ENCODE measurements around the gene CHID1.

The CHID1 gene

DNA sequence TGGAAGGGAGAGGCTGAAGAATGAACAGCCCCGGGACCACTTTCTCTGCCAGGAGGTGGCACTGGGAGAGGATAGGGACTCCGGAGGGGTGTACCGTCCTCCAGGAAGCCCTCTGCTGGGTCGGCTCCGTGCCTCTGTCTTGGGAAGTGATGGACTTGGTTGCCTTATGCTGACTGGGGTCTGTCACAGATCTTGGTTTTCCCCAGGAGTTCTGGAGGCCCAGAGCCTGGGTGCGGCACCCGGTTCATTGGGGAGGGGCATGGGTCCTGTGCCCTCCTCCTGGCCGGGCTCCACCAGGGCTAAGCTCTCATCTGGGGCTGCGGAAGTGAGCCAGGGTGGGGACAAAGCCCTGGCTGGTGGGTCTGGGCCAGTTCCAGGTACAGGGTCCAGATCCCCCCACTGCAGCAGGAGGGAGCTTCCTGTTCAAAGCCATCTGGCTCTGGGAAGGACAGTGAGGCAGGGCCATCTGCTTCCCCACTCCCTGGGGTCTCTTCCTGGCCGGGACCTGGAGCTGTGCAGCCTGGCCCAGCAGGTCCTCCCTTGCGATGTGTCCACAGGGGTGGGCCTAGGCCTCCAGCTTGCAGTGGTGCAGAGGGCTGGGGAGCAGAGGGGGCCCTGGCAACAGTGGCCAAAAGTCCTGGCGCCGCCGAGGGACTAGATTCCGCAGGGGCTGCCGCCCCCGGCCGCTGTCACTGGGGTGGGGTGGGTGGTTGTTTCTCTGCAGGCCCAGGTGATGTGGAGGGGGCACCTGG is 14.0 kb upstream of the CHID1 start:
- ChIA-PET CTCF (interaction anchor here (0.6 to 4.5 kb wide), 26 partner anchors 9 to 126 kb away, joined by 3 to 38 read pairs (median 5); partner anchors contain the start of gene CHID1), POLR2A (interaction anchor here (1.3 kb wide), 1 partner anchor 80 kb away, joined by 4 read pairs; no protein-coding TSS in a partner anchor)
- no peak overlapping the region for H3K4me3 ChIP-seq (ENCODE audit: low read depth, low read length)
- no peak for DNase-seq (ENCODE audit: low read depth, low spot score)
- no peak for TF ChIP-seq CTCF (IDR thresholded peaks at IDR 0.05; ENCODE audit: insufficient read depth, low read length, missing control alignments)

- POLR2A ChIA-PET: no interaction called here
- H3K4me3 ChIP-seq (ENCODE audit: low read depth, low read length): no peak overlapping the region
- no peak for DNase-seq (ENCODE audit: low read depth, low spot score)
- TF ChIP-seq CTCF (IDR thresholded peaks at IDR 0.05; ENCODE audit: insufficient read depth, low read length, missing control alignments): no peak
- CTCF ChIA-PET: interaction anchor here (1.1 to 4.5 kb wide), 16 partner anchors 8 to 127 kb away, joined by 3 to 38 read pairs (median 7); partner anchors contain the start of gene CHID1
Observed at GRCh38 chr11:923691-924405, 13.2 kb upstream of the CHID1 start.

DNA sequence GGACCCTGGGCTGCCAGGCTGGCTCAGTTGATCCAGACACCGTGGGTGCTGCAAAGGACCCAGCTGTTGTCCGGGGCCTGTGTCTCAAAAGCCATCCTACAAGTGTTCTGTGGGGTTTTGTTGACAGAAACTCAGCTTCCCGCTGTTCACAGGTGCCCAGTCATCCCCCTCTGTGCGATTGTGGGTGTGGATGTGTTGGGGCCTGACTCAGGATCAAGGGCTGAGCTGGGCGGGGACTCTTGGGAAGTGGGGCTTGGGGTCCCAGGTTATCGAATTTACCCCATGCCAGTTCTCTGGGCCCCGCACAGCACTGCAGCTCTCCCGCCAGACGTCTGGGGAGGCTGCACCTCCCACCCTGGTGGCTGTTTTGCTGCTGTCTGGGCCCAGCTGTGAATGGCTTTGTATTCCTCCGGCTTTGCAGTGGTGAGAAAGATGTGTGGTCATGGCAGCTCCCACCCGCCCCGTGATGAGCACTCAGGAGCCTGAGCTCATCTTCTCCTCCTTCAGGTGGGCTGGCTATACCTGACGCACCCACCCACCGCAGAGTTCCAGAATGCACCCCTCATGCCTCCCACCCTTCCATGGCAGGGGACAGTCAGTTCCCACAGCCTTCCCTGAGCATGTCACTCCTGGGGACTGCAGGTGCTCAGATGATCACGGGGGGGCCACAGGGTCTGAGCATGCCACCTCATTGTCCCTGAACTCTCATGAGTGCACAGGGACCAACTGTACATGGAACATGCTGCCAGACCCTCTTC is 11.5 kb upstream of the CHID1 start:
- CTCF ChIA-PET: interaction anchor here (0.5 to 3.5 kb wide), 5 partner anchors 11 to 593 kb away, joined by 3 to 15 read pairs (median 3); partner anchors contain the start of gene CHID1
- H3K4me3 ChIP-seq (ENCODE audit: low read depth, low read length): no peak overlapping the region
- no peak for DNase-seq (ENCODE audit: low read depth, low spot score)
- TF ChIP-seq CTCF (IDR thresholded peaks at IDR 0.05; ENCODE audit: insufficient read depth, low read length, missing control alignments): no peak
- POLR2A ChIA-PET: no interaction called here

DNA sequence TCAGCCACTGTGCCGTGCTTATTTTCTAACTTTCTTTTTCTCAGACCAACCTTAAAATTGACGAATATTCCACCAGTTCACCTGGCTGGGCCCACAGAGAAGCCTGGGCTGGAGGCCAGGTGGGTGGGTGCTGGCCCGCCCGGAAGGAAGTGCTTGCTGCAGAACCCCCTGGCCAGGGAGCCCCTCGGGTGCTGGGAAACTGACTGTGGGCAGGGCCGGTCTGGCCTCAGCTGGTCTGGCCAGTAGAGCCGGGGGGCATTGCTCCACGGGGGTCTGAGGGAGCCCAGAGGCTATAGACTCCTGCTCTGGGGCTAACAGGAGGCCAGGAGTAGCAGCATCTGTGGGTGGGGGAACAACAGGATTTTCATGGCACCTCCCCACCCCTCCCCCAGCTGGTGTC is 6.8 kb upstream of the CHID1 start:
- DNase-seq (ENCODE audit: low read depth, low spot score): no peak
- no peak overlapping the region for H3K4me3 ChIP-seq (ENCODE audit: low read depth, low read length)
- ChIA-PET CTCF (interaction anchor here (3.1 kb wide), 1 partner anchor 8 kb away, joined by 12 read pairs; the partner anchor contains the start of gene AP2A2), POLR2A (no interaction called here)
- no peak for TF ChIP-seq CTCF (IDR thresholded peaks at IDR 0.05; ENCODE audit: insufficient read depth, low read length, missing control alignments)

GRCh38 chr11:914747-915501 is 4.3 kb upstream of the CHID1 start:
- POLR2A ChIA-PET: no interaction called here
- no peak for TF ChIP-seq CTCF (IDR thresholded peaks at IDR 0.05; ENCODE audit: insufficient read depth, low read length, missing control alignments)
- DNase-seq (ENCODE audit: low read depth, low spot score): no peak
- H3K4me3 ChIP-seq (ENCODE audit: low read depth, low read length): no peak overlapping the region
- CTCF ChIA-PET: interaction anchor here (3.1 kb wide), 1 partner anchor 10 kb away, joined by 12 read pairs; the partner anchor contains the start of gene AP2A2
